HUES48 (cell line): ENCODE measurements around the gene VSTM4.

Experiments used
- H3K27ac ChIP-seq: one replicate; pipeline ENCODE4 v1.7.0; 2013; ENCODE audit warnings: low read depth, low read length, inconsistent platforms
- H3K27me3 ChIP-seq: 2 replicates; pipeline ENCODE4 v1.6.1; 2013; ENCODE audit warnings: mild to moderate bottlenecking, low read length; ENCODE audit not compliant: control insufficient read depth, insufficient read depth
- H3K36me3 ChIP-seq: 2 replicates; pipeline ENCODE4 v1.6.1; 2013; ENCODE audit warnings: low read length; ENCODE audit not compliant: control insufficient read depth, insufficient read depth
- H3K4me1 ChIP-seq: 2 replicates; pipeline ENCODE4 v1.6.1; 2013; ENCODE audit warnings: mild to moderate bottlenecking, low read length; ENCODE audit not compliant: control insufficient read depth, insufficient read depth
- H3K4me3 ChIP-seq: 2 replicates; pipeline ENCODE4 v1.5.1; 2013; ENCODE audit warnings: mild to moderate bottlenecking, low read depth, low read length
- H3K9ac ChIP-seq: 2 replicates; pipeline ENCODE4 v1.6.1; 2013; ENCODE audit warnings: mild to moderate bottlenecking, low read depth, low read length, moderate library complexity
- H3K9me3 ChIP-seq: 2 replicates; pipeline ENCODE4 v1.6.1; 2013; ENCODE audit warnings: low read length; ENCODE audit not compliant: control insufficient read depth, insufficient read depth

VSTM4 gene

DNA sequence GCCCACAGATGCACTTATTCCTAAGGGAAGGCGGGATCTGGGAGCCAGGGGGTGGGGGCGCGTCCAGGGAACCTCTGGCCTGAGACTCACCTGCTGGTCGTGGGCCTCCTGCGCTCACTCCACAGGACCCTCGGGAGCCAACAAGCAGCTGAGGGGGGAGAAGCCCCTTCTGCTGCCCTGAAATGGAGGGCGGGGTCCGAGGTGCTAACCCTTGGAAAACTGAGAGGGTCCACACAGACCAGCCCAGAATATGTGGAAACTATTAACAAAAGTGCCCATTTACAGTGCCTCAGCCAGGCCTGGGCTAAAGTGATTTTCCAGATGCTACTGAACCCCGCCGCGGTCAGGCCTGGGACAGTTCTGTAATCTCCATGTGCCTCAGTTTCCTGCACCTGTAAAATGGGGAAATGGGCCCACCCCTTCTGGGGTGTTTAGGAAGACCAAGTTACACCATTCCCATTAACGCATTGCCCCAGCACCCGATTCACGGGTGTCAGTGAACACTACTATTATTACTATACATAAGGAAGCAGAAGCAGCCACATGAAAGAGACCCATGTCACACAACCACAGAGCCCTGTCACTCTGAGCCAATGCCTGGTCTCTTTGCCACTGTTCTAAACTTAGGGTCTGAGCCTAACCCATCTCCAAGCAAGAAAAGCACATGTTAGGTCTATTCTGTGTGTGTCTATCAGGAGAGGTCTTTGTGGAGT, 630 bp upstream of the VSTM4 start:
- H3K4me1 ChIP-seq: peaks cover 4% of the 10 kb centered on the region
- no peaks in the 10 kb centered on the region for H3K9me3 ChIP-seq
- H3K9ac ChIP-seq: no peak overlapping the region
- peaks cover 13% of the 10 kb centered on the region for H3K27me3 ChIP-seq
- H3K36me3 ChIP-seq: no peaks in the 10 kb centered on the region
- no peak overlapping the region for H3K27ac ChIP-seq
- peak overlapping the region; percentile 57 for H3K4me3 ChIP-seq

- H3K4me3 ChIP-seq: peak overlapping the region; percentile 77
- no peak overlapping the region; the same call in 1 of the 2 replicates for H3K9ac ChIP-seq
- no peaks in the 10 kb centered on the region for H3K4me1 ChIP-seq
- H3K27me3 ChIP-seq: peaks cover 13% of the 10 kb centered on the region
- no peaks in the 10 kb centered on the region for H3K9me3 ChIP-seq
- H3K27ac ChIP-seq: no peak overlapping the region
- H3K36me3 ChIP-seq: no peaks in the 10 kb centered on the region
Observed at GRCh38 chr10:49114718-49115014, 656 bp downstream of the VSTM4 start.

- no peaks in the 10 kb centered on the region for H3K36me3 ChIP-seq
- no peak overlapping the region for H3K4me3 ChIP-seq
- H3K27me3 ChIP-seq: peaks cover 13% of the 10 kb centered on the region
- no peaks in the 10 kb centered on the region for H3K4me1 ChIP-seq
- no peaks in the 10 kb centered on the region for H3K9me3 ChIP-seq
- H3K9ac ChIP-seq: no peak overlapping the region
- no peak overlapping the region for H3K27ac ChIP-seq
Observed at GRCh38 chr10:49113741-49114141, 1.6 kb downstream of the VSTM4 start.

GRCh38 chr10:49112851-49113250, 2.5 kb downstream of the VSTM4 start:
- no peak overlapping the region for H3K4me3 ChIP-seq

DNA sequence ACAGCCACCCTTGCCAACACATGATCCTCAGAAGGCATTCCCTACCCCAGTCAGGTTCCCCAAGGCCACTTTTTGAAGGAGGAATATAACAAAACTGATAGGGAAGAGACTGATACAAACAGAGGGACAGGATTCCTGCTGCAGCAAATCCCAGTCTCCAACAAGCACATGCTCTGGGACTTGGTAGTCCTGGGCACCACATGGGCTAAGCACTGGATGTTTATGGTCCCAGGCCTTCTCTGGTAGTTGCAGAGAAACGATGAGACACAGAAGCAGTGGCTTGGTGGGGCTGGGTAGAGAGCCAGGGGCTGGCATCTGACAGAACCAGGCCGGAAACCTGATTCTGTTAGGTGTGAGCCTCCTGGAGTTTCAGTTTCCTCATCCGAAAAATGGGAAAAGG, 3.2 kb downstream of the VSTM4 start:
- Histone ChIP-seq H3K9ac (no peak overlapping the region), H3K27me3 (peaks cover 13% of the 10 kb centered on the region), H3K27ac (no peak overlapping the region), H3K4me3 (no peak overlapping the region), H3K4me1 (no peaks in the 10 kb centered on the region), H3K9me3 (no peaks in the 10 kb centered on the region), H3K36me3 (no peaks in the 10 kb centered on the region)

More at GRCh38 chr10:49112851-49113250, 2.5 kb downstream of the VSTM4 start:
- H3K27me3 ChIP-seq: peaks cover 13% of the 10 kb centered on the region
- no peaks in the 10 kb centered on the region for H3K36me3 ChIP-seq
- H3K9me3 ChIP-seq: no peaks in the 10 kb centered on the region
- no peak overlapping the region for H3K27ac ChIP-seq
- H3K4me1 ChIP-seq: no peaks in the 10 kb centered on the region
- no peak overlapping the region for H3K9ac ChIP-seq

- H3K4me1 ChIP-seq: no peaks in the 10 kb centered on the region
- no peak overlapping the region for H3K9ac ChIP-seq
- peaks cover 13% of the 10 kb centered on the region for H3K27me3 ChIP-seq
- H3K4me3 ChIP-seq: no peak overlapping the region
- H3K27ac ChIP-seq: no peak overlapping the region
- no peaks in the 10 kb centered on the region for H3K9me3 ChIP-seq
- no peaks in the 10 kb centered on the region for H3K36me3 ChIP-seq
Observed at GRCh38 chr10:49111320-49111698, 4.0 kb downstream of the VSTM4 start.

- Histone ChIP-seq H3K27ac (no peak overlapping the region), H3K9ac (no peak overlapping the region), H3K27me3 (peaks cover 13% of the 10 kb centered on the region), H3K4me3 (no peak overlapping the region), H3K36me3 (no peaks in the 10 kb centered on the region), H3K4me1 (no peaks in the 10 kb centered on the region), H3K9me3 (no peaks in the 10 kb centered on the region)
Observed at GRCh38 chr10:49110684-49111319, 4.5 kb downstream of the VSTM4 start.

DNA sequence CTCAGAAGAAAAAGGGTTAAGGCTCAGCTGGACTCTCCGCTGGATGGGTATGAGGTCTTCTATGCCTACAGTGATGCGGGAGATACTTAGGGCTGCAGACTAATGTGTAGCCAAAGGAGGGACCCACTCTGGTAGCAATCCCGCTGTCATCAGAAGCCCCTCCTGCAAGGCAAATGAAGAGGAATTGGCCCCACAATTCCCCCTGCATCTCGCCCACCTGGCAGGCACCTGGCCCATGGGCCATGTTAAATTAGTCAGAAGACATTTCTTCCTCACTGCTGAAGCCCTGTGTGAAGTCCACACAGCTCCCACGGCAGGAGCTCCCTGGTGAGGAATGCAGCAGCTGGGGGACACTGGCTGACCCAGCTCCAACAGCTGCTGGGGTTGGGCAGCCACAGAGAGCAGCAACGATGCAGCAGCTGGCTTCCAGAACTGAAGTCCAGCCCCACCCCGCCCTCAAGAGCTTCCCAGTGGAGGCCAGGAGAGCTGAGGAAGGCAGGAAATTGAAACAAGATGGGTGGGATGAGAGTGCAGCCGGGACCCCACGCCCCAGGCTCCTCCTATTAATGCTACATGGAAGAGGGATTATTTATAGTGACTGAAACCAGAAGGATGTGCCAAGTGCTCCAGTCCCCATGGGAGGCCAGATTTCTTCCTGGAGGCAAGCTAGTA, 5.5 kb downstream of the VSTM4 start:
- Histone ChIP-seq H3K27me3 (peaks cover 11% of the 10 kb centered on the region), H3K9me3 (no peaks in the 10 kb centered on the region), H3K27ac (no peak overlapping the region), H3K4me1 (no peaks in the 10 kb centered on the region), H3K36me3 (no peaks in the 10 kb centered on the region), H3K4me3 (no peak overlapping the region), H3K9ac (no peak overlapping the region)

DNA sequence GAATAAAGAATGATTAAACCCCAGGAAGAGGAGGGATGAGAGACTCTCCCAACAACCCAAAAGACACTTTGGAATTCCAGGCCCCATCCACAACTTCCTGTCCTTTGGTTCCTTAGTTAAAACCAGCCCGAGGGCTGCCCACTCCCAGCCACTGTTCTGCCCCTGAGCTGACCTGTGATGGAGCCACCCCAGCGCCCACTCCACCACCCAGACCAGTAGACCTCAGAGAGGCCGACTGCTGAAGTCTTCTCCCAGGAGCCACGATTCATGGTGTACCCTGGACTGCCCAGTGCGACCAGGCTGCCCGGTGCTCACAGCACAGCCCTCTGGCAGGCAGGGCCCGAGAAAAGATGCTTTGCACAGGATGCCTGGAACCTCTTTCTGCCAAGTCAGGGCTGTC, 6.7 kb downstream of the VSTM4 start:
- H3K27ac ChIP-seq: no peak overlapping the region
- H3K4me3 ChIP-seq: no peak overlapping the region
- H3K9ac ChIP-seq: no peak overlapping the region
- no peaks in the 10 kb centered on the region for H3K4me1 ChIP-seq
- H3K36me3 ChIP-seq: no peaks in the 10 kb centered on the region
- H3K27me3 ChIP-seq: no peaks in the 10 kb centered on the region
- no peaks in the 10 kb centered on the region for H3K9me3 ChIP-seq

DNA sequence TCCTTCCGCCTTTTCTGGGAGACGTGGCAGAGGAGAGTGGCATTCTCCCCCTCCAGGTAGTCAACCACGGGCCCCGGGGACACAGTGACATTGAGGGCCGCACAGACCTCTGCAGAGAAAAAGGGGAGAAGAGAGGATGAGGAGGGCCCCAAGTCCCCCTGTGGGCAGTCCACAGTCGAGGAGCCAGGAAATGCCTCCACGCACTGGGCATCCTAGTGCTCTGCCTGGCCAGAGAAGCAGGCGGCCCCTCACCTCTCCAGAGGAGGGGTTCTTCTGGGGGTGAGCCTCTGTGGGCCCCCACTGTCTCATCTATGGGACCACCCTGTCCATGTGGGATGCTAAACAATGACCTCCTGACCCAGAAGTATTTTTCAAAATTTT, 7.4 kb downstream of the VSTM4 start:
- H3K36me3 ChIP-seq: no peaks in the 10 kb centered on the region
- H3K4me3 ChIP-seq: no peak overlapping the region
- H3K27ac ChIP-seq: no peak overlapping the region

DNA sequence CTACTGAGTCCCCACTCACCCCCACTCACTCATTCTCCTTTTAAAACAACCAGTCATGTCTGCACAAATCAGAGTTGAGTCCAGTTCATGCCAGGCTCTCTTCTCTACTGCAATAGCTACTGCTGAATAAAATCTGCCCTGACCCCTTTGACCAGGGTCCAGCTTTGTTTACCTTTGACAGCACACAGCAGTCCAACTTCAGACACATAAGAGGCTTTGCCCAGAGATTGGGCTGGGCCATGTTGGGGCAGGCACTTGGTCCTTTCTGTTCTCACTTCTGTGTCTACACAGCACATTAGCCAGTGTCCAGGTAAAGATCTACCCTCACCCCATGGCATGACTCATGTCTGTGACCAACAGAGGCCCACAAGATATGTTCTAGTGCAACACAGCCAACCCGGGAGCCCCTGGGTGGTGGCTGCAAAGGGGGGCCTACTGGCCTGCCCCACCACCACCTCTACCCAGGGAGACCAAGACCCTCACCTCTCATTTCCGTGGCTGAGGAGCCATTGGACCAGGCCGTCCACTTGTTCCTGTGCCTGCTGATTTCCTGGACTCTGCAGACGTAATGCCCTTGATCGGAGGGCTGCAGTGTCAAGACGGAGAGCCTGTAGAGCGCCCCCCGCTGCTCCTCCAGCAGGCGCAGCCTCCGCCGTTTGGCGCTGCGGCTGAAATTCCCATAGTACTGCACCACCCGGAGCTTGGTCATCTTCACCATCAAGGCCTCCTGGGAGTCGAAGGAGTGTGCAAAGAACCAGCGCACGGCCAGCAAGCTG, 8.0 kb downstream of the VSTM4 start:
- Histone ChIP-seq H3K27me3 (no peaks in the 10 kb centered on the region), H3K9me3 (no peaks in the 10 kb centered on the region), H3K4me3 (no peak overlapping the region), H3K36me3 (no peaks in the 10 kb centered on the region), H3K9ac (no peak overlapping the region), H3K4me1 (no peaks in the 10 kb centered on the region), H3K27ac (no peak overlapping the region)

More for the DNA sequence above, 7.4 kb downstream of the VSTM4 start:
- Histone ChIP-seq H3K4me1 (no peaks in the 10 kb centered on the region), H3K27me3 (no peaks in the 10 kb centered on the region), H3K9ac (no peak overlapping the region), H3K9me3 (no peaks in the 10 kb centered on the region)
